A673 (cell line): ENCODE results near the gene ATG12. TPM values are rescaled to one million over a fixed set of nuclear protein-coding genes. Genes with fewer than 3 reads are reported as not detected.

ENCODE experiments used
- BruUV-seq: library from RNA; stranded (reverse); fragments of 400-500 nt; replicated peaks from 2 replicates; lab custom pipeline; 2021; lab: Mats Ljungman, UMichigan
- CTCF ChIA-PET: fragments of 300-600 bp; sonication (Branson Sonifier 250); formaldehyde crosslinking; loops from one replicate; lab custom pipeline; 2022; ENCODE audit warnings: antibody characterized with exemption; lab: Charles Lee
- POLR2A ChIA-PET: fragments of 300-600 bp; sonication (Branson Sonifier 250); formaldehyde crosslinking; loops from one replicate; lab custom pipeline; 2022; ENCODE audit warnings: antibody characterized with exemption; ENCODE audit not compliant: low non-redundant PET; lab: Charles Lee
- DNase-seq: peaks from one replicate; pipeline ENCODE4 v3.0.0-alpha.2; 2015; ENCODE audit warnings: low spot score
- H3K27ac ChIP-seq: fragments of 200-600 bp; sonication (generic); 2 replicates; pipeline ENCODE4 v1.5.1; 2016; ENCODE audit warnings: mixed run types, low read depth, mild to moderate bottlenecking, mixed read lengths, antibody characterized with exemption, low read length; ENCODE audit not compliant: poor library complexity, severe bottlenecking
- H3K27me3 ChIP-seq: fragments of 200-600 bp; sonication (generic); replicated peaks from 2 replicates; pipeline ENCODE4 v1.6.1; 2017; ENCODE audit warnings: mixed run types, low read depth, mild to moderate bottlenecking, mixed read lengths, antibody characterized with exemption, low read length; ENCODE audit not compliant: insufficient read depth, poor library complexity
- H3K36me3 ChIP-seq: fragments of 200-600 bp; sonication (generic); 2 replicates; pipeline ENCODE4 v1.6.1; 2016; ENCODE audit warnings: mixed run types, mild to moderate bottlenecking, mixed read lengths, antibody characterized with exemption, low read length; ENCODE audit not compliant: insufficient read depth, poor library complexity, severe bottlenecking
- H3K4me1 ChIP-seq: fragments of 200-600 bp; sonication (generic); 2 replicates; pipeline ENCODE4 v1.6.1; 2017; ENCODE audit warnings: mixed run types, mild to moderate bottlenecking, mixed read lengths, antibody characterized with exemption, low read length; ENCODE audit not compliant: insufficient read depth, poor library complexity, severe bottlenecking
- H3K4me3 ChIP-seq: fragments of 200-600 bp; sonication (generic); 2 replicates; pipeline ENCODE4 v1.5.1; 2016; ENCODE audit warnings: low read depth, mixed run types, mild to moderate bottlenecking, mixed read lengths, low read length; ENCODE audit not compliant: poor library complexity, severe bottlenecking
- H3K9me3 ChIP-seq: fragments of 200-600 bp; sonication (generic); 2 replicates; pipeline ENCODE4 v1.6.1; 2016; ENCODE audit warnings: mixed run types, low read depth, mild to moderate bottlenecking, mixed read lengths, antibody characterized with exemption, low read length; ENCODE audit not compliant: poor library complexity, severe bottlenecking
- CTCF ChIP-seq: fragments of 300-800, 200-600 bp; sonication (generic); conservative IDR thresholded peaks from 2 replicates; pipeline ENCODE4 v1.5.1; 2017; ENCODE audit warnings: low read depth, mild to moderate bottlenecking, antibody characterized with exemption, low read length, moderate library complexity, mixed read lengths
- EZH2 ChIP-seq: fragments of 200-600 bp; sonication (generic); IDR thresholded peaks from 2 replicates; pipeline ENCODE4 v1.6.1; 2017; ENCODE audit warnings: borderline replicate concordance, low read depth, mild to moderate bottlenecking, mixed read lengths, antibody characterized with exemption, low read length; ENCODE audit not compliant: poor library complexity, severe bottlenecking
- intact Hi-C: fragments of 100-400 bp; cut with micrococcal nuclease; formaldehyde crosslinking; loops from one replicate; pipeline ENCODE4 v1.10.0; 2022; ENCODE audit not compliant: unreplicated experiment
- total RNA-seq: library from RNA; stranded (reverse); gene quantifications from 2 replicates; pipeline ENCODE4 v1.2.3, GENCODE V29; 2021

The ATG12 gene
- total RNA-seq, 1 experiment from 2014 or later = 55.8 TPM

- DNase-seq = no peak
- POLR2A ChIA-PET = no interaction called here
- H3K27me3 ChIP-seq = peaks cover 25% of the 10 kb centered on the region
- no peaks in the 10 kb centered on the region for H3K4me1 ChIP-seq
- intact Hi-C loops = no loop called here
- CTCF ChIA-PET = interaction anchor here (0.5 kb wide), 1 partner anchor 241 kb away, joined by 9 read pairs; the partner anchor contains the start of gene FEM1C
- H3K27ac ChIP-seq = no peak overlapping the region
- no TSS peak for BruUV-seq
- TF ChIP-seq EZH2 = no peak
- no peak for TF ChIP-seq CTCF
- H3K36me3 ChIP-seq = no peaks in the 10 kb centered on the region
- no peaks in the 10 kb centered on the region for H3K9me3 ChIP-seq
- H3K4me3 ChIP-seq = no peak overlapping the region
These were observed 55.8 kb downstream of the ATG12 start for GRCh38 chr5:115785381-115786065.

GRCh38 chr5:115778417-115778816 lies 62.9 kb downstream of the ATG12 start:
- Histone ChIP-seq H3K9me3 (no peaks in the 10 kb centered on the region), H3K27me3 (peaks cover 10% of the 10 kb centered on the region), H3K36me3 (no peaks in the 10 kb centered on the region), H3K27ac (no peak overlapping the region), H3K4me3 (no peak overlapping the region), H3K4me1 (no peaks in the 10 kb centered on the region)
- no peak for TF ChIP-seq CTCF
- POLR2A ChIA-PET = no interaction called here
- intact Hi-C loops = no loop called here
- DNase-seq = no peak
- CTCF ChIA-PET = no interaction called here
- BruUV-seq = no TSS peak

Other genes starting within 250 kb of the ATG12 start
- gene TICAM2, start 239.1 kb downstream of the ATG12 start, total RNA-seq = 0.32 and 1.3 TPM in 2 replicates
- gene TMED7, start 215.5 kb downstream of the ATG12 start, total RNA-seq = 62.8 and 65.1 TPM in 2 replicates
- 1.5 and 3.2 TPM in 2 replicates for gene CDO1, start 24.9 kb downstream of the ATG12 start, total RNA-seq
- 66.9 and 71.8 TPM in 2 replicates for gene AP3S1, start 370 bp upstream of the ATG12 start, total RNA-seq
- not detected in 2 replicates for gene LVRN, start 120.9 kb upstream of the ATG12 start, total RNA-seq
- gene ARL14EPL, start 190.9 kb upstream of the ATG12 start, total RNA-seq = not detected in 2 replicates
- gene COMMD10, start 243.5 kb upstream of the ATG12 start, total RNA-seq = 35.4 and 36.5 TPM in 2 replicates